ENCODE data around the gene LDB2.

The LDB2 gene

DNA sequence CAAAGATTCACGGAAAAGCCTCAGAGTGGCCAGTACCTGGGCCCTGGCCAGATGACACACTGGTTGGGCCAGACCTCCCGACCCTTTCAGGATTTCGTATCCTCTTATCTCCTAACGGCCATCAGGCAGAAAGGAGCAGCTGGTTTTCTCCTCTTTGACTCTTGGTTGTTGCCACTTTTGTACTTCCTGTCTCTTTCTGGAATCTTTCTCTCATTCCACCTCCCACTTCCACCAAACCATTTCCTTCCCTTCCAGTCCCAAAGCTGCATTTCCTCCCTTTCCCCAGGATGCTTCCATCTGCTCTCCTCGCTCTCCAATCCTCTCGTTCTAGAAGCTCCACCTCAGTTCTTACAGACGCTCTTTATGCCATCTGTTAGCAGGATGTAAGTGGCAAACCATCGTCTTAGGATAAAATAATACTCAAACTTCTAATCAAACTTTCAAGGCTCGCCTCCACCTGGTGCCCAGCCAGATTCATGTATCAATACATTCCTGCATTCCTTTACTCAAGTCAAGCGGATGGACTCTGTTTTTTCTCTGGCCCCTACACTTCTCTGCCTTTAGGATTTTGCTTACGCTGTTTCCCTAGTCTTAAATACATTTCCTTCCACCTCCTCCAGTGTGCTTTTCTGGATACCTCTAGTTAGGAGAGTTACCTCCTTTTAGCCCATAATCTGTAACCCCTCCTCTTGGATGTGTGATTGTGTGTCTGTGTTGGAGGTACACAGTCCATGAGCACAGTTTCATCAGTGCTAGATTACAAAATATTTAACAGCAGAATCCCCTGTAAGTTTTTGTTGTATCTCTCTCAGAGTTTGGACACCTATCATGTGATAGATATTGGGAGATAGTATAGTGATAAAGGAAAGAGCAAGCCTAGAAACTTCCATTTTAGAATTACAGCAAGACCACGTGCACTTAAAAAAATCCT is 70.4 kb downstream of the LDB2 start:
- TF ChIP-seq, protein P1, sequence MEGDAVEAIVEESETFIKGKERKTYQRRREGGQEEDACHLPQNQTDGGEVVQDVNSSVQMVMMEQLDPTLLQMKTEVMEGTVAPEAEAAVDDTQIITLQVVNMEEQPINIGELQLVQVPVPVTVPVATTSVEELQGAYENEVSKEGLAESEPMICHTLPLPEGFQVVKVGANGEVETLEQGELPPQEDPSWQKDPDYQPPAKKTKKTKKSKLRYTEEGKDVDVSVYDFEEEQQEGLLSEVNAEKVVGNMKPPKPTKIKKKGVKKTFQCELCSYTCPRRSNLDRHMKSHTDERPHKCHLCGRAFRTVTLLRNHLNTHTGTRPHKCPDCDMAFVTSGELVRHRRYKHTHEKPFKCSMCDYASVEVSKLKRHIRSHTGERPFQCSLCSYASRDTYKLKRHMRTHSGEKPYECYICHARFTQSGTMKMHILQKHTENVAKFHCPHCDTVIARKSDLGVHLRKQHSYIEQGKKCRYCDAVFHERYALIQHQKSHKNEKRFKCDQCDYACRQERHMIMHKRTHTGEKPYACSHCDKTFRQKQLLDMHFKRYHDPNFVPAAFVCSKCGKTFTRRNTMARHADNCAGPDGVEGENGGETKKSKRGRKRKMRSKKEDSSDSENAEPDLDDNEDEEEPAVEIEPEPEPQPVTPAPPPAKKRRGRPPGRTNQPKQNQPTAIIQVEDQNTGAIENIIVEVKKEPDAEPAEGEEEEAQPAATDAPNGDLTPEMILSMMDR (IDR thresholded peaks at IDR 0.05; ENCODE audit: extremely low read depth, insufficient read depth, missing control alignments), result no peak
- no peak for DNase-seq (ENCODE audit: low spot score)
- in situ Hi-C loops (cut with MboI; ENCODE audit: low pct_unique_long_range_greater_than_20kb, low sequenced_read_pairs, unreplicated experiment), result no loop called here

DNA sequence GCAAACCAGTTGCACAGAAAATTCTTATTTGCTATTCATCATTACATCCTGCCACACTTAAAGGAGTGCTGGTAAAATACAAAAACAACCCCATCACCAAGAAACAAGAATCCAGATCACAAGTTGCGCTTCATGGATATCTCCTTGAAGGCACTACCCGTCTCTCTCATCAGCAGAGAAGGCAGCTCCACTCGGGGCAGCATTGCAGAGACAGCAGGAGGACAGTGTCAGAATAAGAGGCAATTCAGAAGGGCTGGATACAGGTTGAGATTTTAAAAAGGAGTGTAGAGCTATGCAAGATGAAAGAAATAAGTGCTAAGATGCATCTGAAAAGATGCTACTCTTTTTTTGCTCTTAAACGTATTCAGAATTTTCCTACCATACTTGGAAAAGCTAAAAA is 71.4 kb downstream of the LDB2 start:
- in situ Hi-C loops (cut with MboI; ENCODE audit: low pct_unique_long_range_greater_than_20kb, low sequenced_read_pairs, unreplicated experiment), result no loop called here
- TF ChIP-seq, protein P1 (IDR thresholded peaks at IDR 0.05; ENCODE audit: extremely low read depth, insufficient read depth, missing control alignments), result no peak

DNA sequence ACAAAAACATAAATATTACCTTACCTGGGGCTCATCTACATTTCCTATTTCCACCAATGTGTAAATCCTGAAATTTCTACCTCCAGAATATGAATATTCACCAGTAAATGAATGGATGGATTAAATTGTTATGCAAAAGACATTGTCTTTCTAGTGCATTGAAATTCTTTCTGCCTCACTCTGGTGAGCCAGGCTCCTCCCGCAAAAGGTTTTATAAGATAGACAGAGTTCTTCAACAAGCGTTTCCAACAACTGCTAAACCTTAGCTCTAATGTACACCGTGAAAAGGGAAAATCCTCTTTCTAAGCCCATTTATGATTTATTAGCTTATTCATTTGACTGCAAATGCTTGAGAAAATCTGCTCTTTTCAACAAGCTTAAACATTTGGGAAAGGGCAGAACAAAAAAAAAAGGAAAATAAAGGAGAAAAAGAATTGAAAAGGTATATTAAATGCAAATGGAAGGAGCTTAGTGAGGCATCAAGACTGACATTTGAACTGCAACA is 72.0 kb downstream of the LDB2 start:
- in situ Hi-C loops (cut with MboI; ENCODE audit: low pct_unique_long_range_greater_than_20kb, low sequenced_read_pairs, unreplicated experiment), result no loop called here
- DNase-seq (ENCODE audit: low spot score), result no peak
- TF ChIP-seq, protein P1 (IDR thresholded peaks at IDR 0.05; ENCODE audit: extremely low read depth, insufficient read depth, missing control alignments), result no peak

More for the DNA sequence above, 71.4 kb downstream of the LDB2 start:
- DNase-seq (ENCODE audit: low spot score), result no peak

DNA sequence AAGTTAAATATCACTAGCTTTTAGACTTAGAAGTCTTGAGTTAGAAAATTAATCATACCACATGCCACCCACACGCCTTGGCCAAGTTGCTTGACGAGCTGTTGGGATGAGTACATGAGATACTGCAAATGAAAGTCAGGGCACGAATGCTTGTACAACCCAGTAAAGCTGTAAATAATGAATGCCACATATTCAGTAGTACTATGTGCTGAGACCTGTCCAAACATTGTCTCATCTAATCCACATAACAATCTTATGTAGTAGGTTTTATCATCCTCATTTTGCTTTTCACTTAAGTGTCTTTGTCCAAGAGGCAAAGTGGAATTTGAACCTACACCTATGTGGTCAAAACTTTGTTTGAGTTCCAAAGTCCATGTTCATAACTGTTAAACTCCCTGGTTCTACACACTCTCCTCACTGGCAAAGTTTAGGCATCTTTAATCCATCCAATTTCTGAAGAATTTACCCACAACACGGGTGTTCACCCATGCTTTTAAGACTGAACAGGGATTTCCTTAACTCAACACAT is 74.1 kb downstream of the LDB2 start:
- TF ChIP-seq, protein P1 (IDR thresholded peaks at IDR 0.05; ENCODE audit: extremely low read depth, insufficient read depth, missing control alignments), result no peak
- in situ Hi-C loops (cut with MboI; ENCODE audit: low pct_unique_long_range_greater_than_20kb, low sequenced_read_pairs, unreplicated experiment), result no loop called here
- no peak for DNase-seq (ENCODE audit: low spot score)

DNA sequence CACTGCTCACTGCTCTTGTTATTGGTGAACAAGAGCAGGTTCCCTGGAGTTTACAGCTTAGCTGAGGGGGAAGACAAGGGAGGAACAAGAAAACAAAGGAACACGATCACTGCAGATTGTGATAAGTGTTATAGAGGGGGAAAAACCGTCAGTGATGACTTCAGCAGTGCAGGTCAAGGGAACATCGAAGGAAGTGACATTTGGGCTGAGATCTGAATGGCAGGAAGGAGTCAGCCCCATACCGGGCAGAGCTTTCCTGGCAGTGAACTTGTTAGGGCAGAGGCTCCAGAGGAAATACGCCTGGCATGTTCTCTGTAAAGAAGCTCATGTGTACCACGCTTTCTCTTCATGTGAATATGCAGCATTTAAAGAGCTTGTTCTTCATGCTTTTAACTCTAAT is 78.1 kb downstream of the LDB2 start:
- TF ChIP-seq, protein P1 (IDR thresholded peaks at IDR 0.05; ENCODE audit: extremely low read depth, insufficient read depth, missing control alignments), result no peak
- in situ Hi-C loops (cut with MboI; ENCODE audit: low pct_unique_long_range_greater_than_20kb, low sequenced_read_pairs, unreplicated experiment), result no loop called here
- DNase-seq (ENCODE audit: low spot score), result no peak

DNA sequence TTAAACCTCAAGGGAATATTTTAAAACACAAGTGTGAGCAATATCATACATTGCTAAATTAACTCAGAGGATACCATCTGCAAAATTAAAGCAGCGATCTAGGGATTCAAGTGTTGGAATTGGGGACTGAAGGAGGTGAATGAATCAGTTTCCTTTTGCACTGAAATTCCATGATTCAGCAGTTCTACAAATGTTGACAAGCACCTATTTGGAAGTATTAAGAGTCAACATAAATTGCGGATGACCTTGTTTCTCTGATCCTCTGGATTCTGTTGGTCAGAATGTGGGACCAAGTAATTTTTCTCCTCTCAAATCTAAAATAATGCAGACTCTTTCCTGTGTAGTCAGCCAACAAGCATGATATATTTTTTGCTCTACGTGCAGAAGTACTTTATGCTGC is 78.8 kb downstream of the LDB2 start:
- DNase-seq (ENCODE audit: low spot score), result no peak
- in situ Hi-C loops (cut with MboI; ENCODE audit: low pct_unique_long_range_greater_than_20kb, low sequenced_read_pairs, unreplicated experiment), result no loop called here
- TF ChIP-seq, protein P1 (IDR thresholded peaks at IDR 0.05; ENCODE audit: extremely low read depth, insufficient read depth, missing control alignments), result no peak

Data from GM13977 (cell line).